Stomach smooth muscle (tissue), 2 donors: ENCODE measurements around the gene SELENOW.
"Not testable (repeated sequence)": the region's sequence is repeated elsewhere in the genome, so short reads cannot be mapped to it uniquely, and the experiment has no call there.

ENCODE experiments used
- H3K27ac ChIP-seq: one replicate; pipeline ENCODE4 v1.7.0; 2013; ENCODE audit warnings: mild to moderate bottlenecking, low read length, inconsistent platforms
- H3K27me3 ChIP-seq, 2 donors: one replicate each; pipeline ENCODE4 v1.7.0; 2013; ENCODE audit warnings: low read length in 2 of 2; ENCODE audit not compliant: insufficient read depth in 2 of 2, control insufficient read depth in 1 of 2
- H3K36me3 ChIP-seq, 2 donors: one replicate each; pipeline ENCODE4 v1.7.0; 2013; ENCODE audit warnings: low read length in 2 of 2; ENCODE audit not compliant: control insufficient read depth in 2 of 2, insufficient read depth in 2 of 2
- H3K4me1 ChIP-seq: one replicate; pipeline ENCODE4 v1.7.0; 2013; ENCODE audit warnings: low read length; ENCODE audit not compliant: control insufficient read depth, insufficient read depth
- H3K4me3 ChIP-seq, 2 donors: one replicate each; pipeline ENCODE4 v1.7.0; 2013; ENCODE audit warnings: low read length in 2 of 2
- H3K9ac ChIP-seq, 2 donors: one replicate each; pipeline ENCODE4 v1.7.0; 2013; ENCODE audit warnings: low read length in 2 of 2, mild to moderate bottlenecking in 1 of 2
- H3K9me3 ChIP-seq, 2 donors: one replicate each; pipeline ENCODE4 v1.7.0; 2013; ENCODE audit warnings: low read length in 2 of 2; ENCODE audit not compliant: control insufficient read depth in 2 of 2
- donor health status: healthy.
- donor health status: Pancreatic carcinoma.

Gene SELENOW

GRCh38 chr19:47781590-47782262, 3.2 kb downstream of the SELENOW start:
- Histone ChIP-seq H3K27me3 (no peaks in the 10 kb centered on the region), H3K36me3 (peaks cover 34 to 40% of the 10 kb centered on the region in 2 donors), H3K4me1 (peaks cover 49% of the 10 kb centered on the region), H3K27ac (no peak overlapping the region), H3K4me3 (peak overlapping the region; percentile 63 to 97), H3K9me3 (no peaks in the 10 kb centered on the region), H3K9ac (no peak overlapping the region)

GRCh38 chr19:47786566-47786965, 8.1 kb downstream of the SELENOW start:
- Histone ChIP-seq H3K4me3 (no peak overlapping the region), H3K27ac (peak overlapping the region; percentile 24), H3K27me3 (no peaks in the 10 kb centered on the region), H3K9ac (peak overlapping the region in 1 of 2 donors; percentile 9), H3K9me3 (no peaks in the 10 kb centered on the region), H3K4me1 (peaks cover 27% of the 10 kb centered on the region), H3K36me3 (peaks cover 29 to 34% of the 10 kb centered on the region in 2 donors)

GRCh38 chr19:47787307-47787706, 8.8 kb downstream of the SELENOW start:
- peaks cover 27 to 30% of the 10 kb centered on the region in 2 donors for H3K36me3 ChIP-seq
- H3K4me1 ChIP-seq: peaks cover 20% of the 10 kb centered on the region
- not testable (repeated sequence) for H3K9ac ChIP-seq, H3K4me3 ChIP-seq, H3K27me3 ChIP-seq, H3K9me3 ChIP-seq
- peak overlapping the region; percentile 24 for H3K27ac ChIP-seq

GRCh38 chr19:47789811-47790210, 11.3 kb downstream of the SELENOW start:
- H3K4me1 ChIP-seq, H3K9ac ChIP-seq, H3K27me3 ChIP-seq, H3K9me3 ChIP-seq, H3K4me3 ChIP-seq, H3K27ac ChIP-seq: not testable (repeated sequence)
- H3K36me3 ChIP-seq: peaks cover 11 to 16% of the 10 kb centered on the region in 2 donors

GRCh38 chr19:47790398-47790814, 11.9 kb downstream of the SELENOW start:
- Histone ChIP-seq H3K9me3 (no peaks in the 10 kb centered on the region), H3K27me3 (no peaks in the 10 kb centered on the region), H3K36me3 (peaks cover 8 to 12% of the 10 kb centered on the region in 2 donors), H3K4me1 (peaks cover 8% of the 10 kb centered on the region), H3K27ac (no peak overlapping the region), H3K4me3 (no peak overlapping the region), H3K9ac (no peak overlapping the region)

- H3K27ac ChIP-seq: no peak overlapping the region
- H3K36me3 ChIP-seq: no peaks in the 10 kb centered on the region
- no peaks in the 10 kb centered on the region for H3K9me3 ChIP-seq
- H3K4me3 ChIP-seq: no peak overlapping the region
- H3K27me3 ChIP-seq: no peaks in the 10 kb centered on the region
- H3K9ac ChIP-seq: no peak overlapping the region
- H3K4me1 ChIP-seq: peaks cover 8% of the 10 kb centered on the region
Measured at GRCh38 chr19:47792616-47793015, 14.1 kb downstream of the SELENOW start.

GRCh38 chr19:47794526-47794925, 16.0 kb downstream of the SELENOW start:
- no peaks in the 10 kb centered on the region for H3K36me3 ChIP-seq

GRCh38 chr19:47796785-47797184, 18.3 kb downstream of the SELENOW start:
- Histone ChIP-seq H3K36me3 (no peaks in the 10 kb centered on the region), H3K4me3 (no peak overlapping the region), H3K9me3 (no peaks in the 10 kb centered on the region), H3K9ac (no peak overlapping the region), H3K27me3 (no peaks in the 10 kb centered on the region), H3K4me1 (no peaks in the 10 kb centered on the region), H3K27ac (no peak overlapping the region)

More at GRCh38 chr19:47794526-47794925, 16.0 kb downstream of the SELENOW start:
- Histone ChIP-seq H3K27ac (no peak overlapping the region), H3K9me3 (no peaks in the 10 kb centered on the region), H3K27me3 (no peaks in the 10 kb centered on the region), H3K9ac (no peak overlapping the region), H3K4me3 (no peak overlapping the region), H3K4me1 (peaks cover 4% of the 10 kb centered on the region)

GRCh38 chr19:47797996-47798903, 19.7 kb downstream of the SELENOW start:
- Histone ChIP-seq H3K9me3 (no peaks in the 10 kb centered on the region), H3K36me3 (no peaks in the 10 kb centered on the region), H3K4me3 (no peak overlapping the region), H3K27ac (no peak overlapping the region), H3K4me1 (no peaks in the 10 kb centered on the region), H3K9ac (no peak overlapping the region), H3K27me3 (no peaks in the 10 kb centered on the region)

GRCh38 chr19:47798904-47799266, 20.4 kb downstream of the SELENOW start:
- no peak overlapping the region for H3K27ac ChIP-seq
- no peaks in the 10 kb centered on the region for H3K9me3 ChIP-seq
- H3K4me1 ChIP-seq: no peaks in the 10 kb centered on the region
- H3K36me3 ChIP-seq: no peaks in the 10 kb centered on the region
- no peaks in the 10 kb centered on the region for H3K27me3 ChIP-seq
- no peak overlapping the region for H3K4me3 ChIP-seq
- no peak overlapping the region for H3K9ac ChIP-seq

GRCh38 chr19:47801270-47801669, 22.8 kb downstream of the SELENOW start:
- Histone ChIP-seq H3K4me3 (no peak overlapping the region), H3K27me3 (no peaks in the 10 kb centered on the region), H3K36me3 (no peaks in the 10 kb centered on the region), H3K4me1 (no peaks in the 10 kb centered on the region), H3K9ac (no peak overlapping the region), H3K9me3 (no peaks in the 10 kb centered on the region), H3K27ac (no peak overlapping the region)
